Measurements from ENCODE around the gene KLF13. TPM values are rescaled to one million over a fixed set of nuclear protein-coding genes. Genes with fewer than 3 reads are reported as not detected.

The KLF13 gene
- total RNA-seq, 2 donors from 2014 or later = 18.7 to 18.9 TPM

- Histone ChIP-seq H3K27ac (ENCODE audit: low read depth, low read length) (no peak overlapping the region), H3K4me3 (ENCODE audit: low read length) (no peak overlapping the region), H3K9ac (ENCODE audit: extremely low read depth, low read length, poor library complexity, severe bottlenecking) (no peak overlapping the region), H3K36me3 (ENCODE audit: control insufficient read depth, insufficient read depth, low read length) (no peaks in the 10 kb centered on the region), H3K27me3 (ENCODE audit: control insufficient read depth, insufficient read depth, low read length, poor library complexity, severe bottlenecking) (no peaks in the 10 kb centered on the region), H3K9me3 (ENCODE audit: control insufficient read depth, low read length) (no peaks in the 10 kb centered on the region), H3K4me1 (ENCODE audit: control insufficient read depth, insufficient read depth, low read length) (no peaks in the 10 kb centered on the region)
- H3K27me3 Mint-ChIP-seq (ENCODE audit: insufficient read depth) = peaks cover 3% of the 10 kb centered on the region
- no peaks in the 10 kb centered on the region for H3K36me3 Mint-ChIP-seq (ENCODE audit: low read depth)
- DNase-seq = no peak
- no peak for TF ChIP-seq CTCF (conservative IDR thresholded peaks at IDR 0.05)
- H3K27ac Mint-ChIP-seq = no peak overlapping the region
- 91 to 95% methylated on average over 2 to 6 of the region's 6 CpGs for WGBS, 2 experiments (ENCODE audit: insufficient coverage in 1 of 2, insufficient read length in 1 of 2)
- H3K9me3 Mint-ChIP-seq = peaks cover 6% of the 10 kb centered on the region
- peaks cover under 1% of the 10 kb centered on the region for H3K4me1 Mint-ChIP-seq
- H3K4me3 Mint-ChIP-seq = no peak overlapping the region
Measured at GRCh38 chr15:31403096-31403495, 76.5 kb downstream of the KLF13 start.

- no peaks in the 10 kb centered on the region for H3K4me1 Mint-ChIP-seq
- H3K9ac ChIP-seq (ENCODE audit: extremely low read depth, low read length, poor library complexity, severe bottlenecking) = no peak overlapping the region
- no peaks in the 10 kb centered on the region for H3K36me3 Mint-ChIP-seq (ENCODE audit: low read depth)
- H3K4me1 ChIP-seq (ENCODE audit: control insufficient read depth, insufficient read depth, low read length) = no peaks in the 10 kb centered on the region
- no peaks in the 10 kb centered on the region for H3K27me3 ChIP-seq (ENCODE audit: control insufficient read depth, insufficient read depth, low read length, poor library complexity, severe bottlenecking)
- 93 to 100% methylated on average over 4 to 5 of the region's 5 CpGs for WGBS, 2 experiments (ENCODE audit: insufficient coverage in 1 of 2, insufficient read length in 1 of 2)
- TF ChIP-seq CTCF (conservative IDR thresholded peaks at IDR 0.05) = no peak
- no peak overlapping the region for H3K27ac Mint-ChIP-seq
- peaks cover 3% of the 10 kb centered on the region for H3K27me3 Mint-ChIP-seq (ENCODE audit: insufficient read depth)
- H3K4me3 Mint-ChIP-seq = no peak overlapping the region
- no peak for DNase-seq
- H3K4me3 ChIP-seq (ENCODE audit: low read length) = no peak overlapping the region
- H3K27ac ChIP-seq (ENCODE audit: low read depth, low read length) = no peak overlapping the region
- no peaks in the 10 kb centered on the region for H3K9me3 ChIP-seq (ENCODE audit: control insufficient read depth, low read length)
- no peaks in the 10 kb centered on the region for H3K36me3 ChIP-seq (ENCODE audit: control insufficient read depth, insufficient read depth, low read length)
- peaks cover 6% of the 10 kb centered on the region for H3K9me3 Mint-ChIP-seq
Measured at GRCh38 chr15:31403606-31404005, 77.0 kb downstream of the KLF13 start.

- TF ChIP-seq CTCF (conservative IDR thresholded peaks at IDR 0.05) = no peak
- Histone ChIP-seq H3K9me3 (ENCODE audit: control insufficient read depth, low read length) (no peaks in the 10 kb centered on the region), H3K4me1 (ENCODE audit: control insufficient read depth, insufficient read depth, low read length) (no peaks in the 10 kb centered on the region), H3K27ac (ENCODE audit: low read depth, low read length) (no peak overlapping the region), H3K9ac (ENCODE audit: extremely low read depth, low read length, poor library complexity, severe bottlenecking) (no peak overlapping the region), H3K36me3 (ENCODE audit: control insufficient read depth, insufficient read depth, low read length) (no peaks in the 10 kb centered on the region), H3K27me3 (ENCODE audit: control insufficient read depth, insufficient read depth, low read length, poor library complexity, severe bottlenecking) (no peaks in the 10 kb centered on the region), H3K4me3 (ENCODE audit: low read length) (no peak overlapping the region)
- no peaks in the 10 kb centered on the region for H3K36me3 Mint-ChIP-seq (ENCODE audit: low read depth)
- H3K27me3 Mint-ChIP-seq (ENCODE audit: insufficient read depth) = peaks cover 4% of the 10 kb centered on the region
- H3K4me1 Mint-ChIP-seq = no peaks in the 10 kb centered on the region
- 83 to 90% methylated on average over 3 of the region's 3 CpGs for WGBS, 2 experiments (ENCODE audit: insufficient coverage in 1 of 2, insufficient read length in 1 of 2)
- no peak overlapping the region for H3K4me3 Mint-ChIP-seq
- peaks cover 6% of the 10 kb centered on the region for H3K9me3 Mint-ChIP-seq
- DNase-seq = no peak
- H3K27ac Mint-ChIP-seq = no peak overlapping the region
Measured at GRCh38 chr15:31404345-31404744, 77.7 kb downstream of the KLF13 start.
